Measurements from ENCODE around the gene KBTBD6. TPM values are rescaled to one million over a fixed set of nuclear protein-coding genes. Genes with fewer than 3 reads are reported as not detected.

The KBTBD6 gene
- total and polyA plus RNA-seq, 7 donors = 2.0 to 7.6 (median 5.6) TPM

GRCh38 chr13:41130356-41130755, 2.2 kb downstream of the KBTBD6 start:
- H3K4me1 ChIP-seq = peaks cover 31% of the 10 kb centered on the region
- no peaks in the 10 kb centered on the region for H3K27me3 ChIP-seq (ENCODE audit: insufficient read depth in 3 of 3, low read length in 2 of 3)
- no peak for ATAC-seq
- H3K27ac ChIP-seq = peak overlapping the region; percentile 60
- H3K4me3 ChIP-seq = peak overlapping the region; percentile 85
- no peak for TF ChIP-seq CTCF (IDR thresholded peaks at IDR 0.05)
- peaks cover 4% of the 10 kb centered on the region in 2 donors for H3K36me3 ChIP-seq (ENCODE audit: insufficient read depth in 1 of 2, low read depth in 1 of 2)
- no peaks in the 10 kb centered on the region for H3K9me3 ChIP-seq
- intact Hi-C loops (cut with DNase I) = loop anchor here (5.0 to 10.0 kb wide), 3 partner anchors 66 to 68 kb away; partner anchors contain the start of gene WBP4 (in 2 of the 2)
- WGBS, 3 donors = 71 to 84% (median 78%) methylated on average over 3 of the region's 3 CpGs
- DNase-seq = no peak

GRCh38 chr13:41127701-41128100, 4.9 kb downstream of the KBTBD6 start:
- TF ChIP-seq CTCF (IDR thresholded peaks at IDR 0.05) = no peak
- DNase-seq (no peak), ATAC-seq (no peak)
- Histone ChIP-seq H3K4me1 (peaks cover 31% of the 10 kb centered on the region), H3K9me3 (no peaks in the 10 kb centered on the region), H3K27ac (no peak overlapping the region), H3K4me3 (no peak overlapping the region), H3K36me3 (ENCODE audit: insufficient read depth in 1 of 2, low read depth in 1 of 2) (peaks cover 4% of the 10 kb centered on the region in 2 donors), H3K27me3 (ENCODE audit: insufficient read depth in 3 of 3, low read length in 2 of 3) (no peaks in the 10 kb centered on the region)
- WGBS, 3 donors = 78 to 83% (median 83%) methylated on average over 3 of the region's 3 CpGs
- intact Hi-C loops (cut with DNase I) = no loop called here

- peaks cover 3% of the 10 kb centered on the region for H3K4me1 ChIP-seq
- ATAC-seq (no peak), DNase-seq (no peak)
- H3K36me3 ChIP-seq (ENCODE audit: insufficient read depth in 1 of 2, low read depth in 1 of 2) = peaks cover 0 to 4% of the 10 kb centered on the region in 2 donors
- intact Hi-C loops (cut with DNase I) = no loop called here
- WGBS, 3 donors = 58 to 62% (median 60%) methylated on average over 2 of the region's 2 CpGs
- H3K4me3 ChIP-seq = no peak overlapping the region
- no peak overlapping the region for H3K27ac ChIP-seq
- H3K9me3 ChIP-seq = no peaks in the 10 kb centered on the region
- no peak for TF ChIP-seq CTCF (IDR thresholded peaks at IDR 0.05)
- H3K27me3 ChIP-seq (ENCODE audit: insufficient read depth in 3 of 3, low read length in 2 of 3) = no peaks in the 10 kb centered on the region
Measured at GRCh38 chr13:41122838-41123237, 9.8 kb downstream of the KBTBD6 start.

- no peaks in the 10 kb centered on the region for H3K27me3 ChIP-seq (ENCODE audit: insufficient read depth in 3 of 3, low read length in 2 of 3)
- no peaks in the 10 kb centered on the region for H3K36me3 ChIP-seq (ENCODE audit: insufficient read depth in 1 of 2, low read depth in 1 of 2)
- ATAC-seq (no peak), DNase-seq (no peak)
- 77 to 79% (median 77%) methylated on average over 4 of the region's 4 CpGs for WGBS, 3 donors
- no peak overlapping the region for H3K27ac ChIP-seq
- H3K4me1 ChIP-seq = no peaks in the 10 kb centered on the region
- no peak overlapping the region for H3K4me3 ChIP-seq
- no peak for TF ChIP-seq CTCF (IDR thresholded peaks at IDR 0.05)
- intact Hi-C loops (cut with DNase I) = no loop called here
- no peaks in the 10 kb centered on the region for H3K9me3 ChIP-seq
Measured at GRCh38 chr13:41117869-41118268, 14.7 kb downstream of the KBTBD6 start.

- H3K4me1 ChIP-seq = no peaks in the 10 kb centered on the region
- no peak for TF ChIP-seq CTCF (IDR thresholded peaks at IDR 0.05)
- WGBS, 3 donors = 90 to 91% (median 91%) methylated on average over 7 of the region's 7 CpGs
- DNase-seq = no peak
- H3K9me3 ChIP-seq = no peaks in the 10 kb centered on the region
- H3K36me3 ChIP-seq (ENCODE audit: insufficient read depth in 1 of 2, low read depth in 1 of 2) = no peaks in the 10 kb centered on the region
- H3K27me3 ChIP-seq (ENCODE audit: insufficient read depth in 3 of 3, low read length in 2 of 3) = no peaks in the 10 kb centered on the region
- intact Hi-C loops (cut with DNase I) = no loop called here
- H3K27ac ChIP-seq = no peak overlapping the region
- ATAC-seq = no peak
- H3K4me3 ChIP-seq = no peak overlapping the region
Measured at GRCh38 chr13:41111454-41111853, 21.1 kb downstream of the KBTBD6 start.

Measured in psoas muscle (tissue), 8 donors.